Liver (tissue), 3 donors: ENCODE data around the gene FOCAD.

Experiments used
- FOXA1 ChIP-seq: IDR thresholded peaks from 2 replicates; pipeline ENCODE4 v1.6.1; 2016; ENCODE audit warnings: antibody characterized with exemption
- GABPA ChIP-seq, 2 donors: IDR thresholded peaks in 1 of 2; conservative IDR thresholded peaks in 1 of 2; 2 replicates each; pipeline ENCODE4 v1.6.1; 2016; ENCODE audit warnings: antibody characterized with exemption in 2 of 2, mild to moderate bottlenecking in 1 of 2, moderate library complexity in 1 of 2
- HNF4A ChIP-seq, 2 donors: conservative IDR thresholded peaks; 2 replicates each; pipeline ENCODE4 v1.6.1; 2016; ENCODE audit warnings: antibody characterized with exemption in 2 of 2, mild to moderate bottlenecking in 2 of 2
- RAD21 ChIP-seq, 2 donors: IDR thresholded peaks; 2 replicates each; pipeline ENCODE4 v1.6.1; 2016; ENCODE audit warnings: antibody characterized with exemption in 2 of 2, mild to moderate bottlenecking in 2 of 2
- SP1 ChIP-seq: IDR thresholded peaks from 2 replicates; pipeline ENCODE4 v1.6.1; 2018; ENCODE audit warnings: antibody characterized with exemption, mild to moderate bottlenecking
- TAF1 ChIP-seq: conservative IDR thresholded peaks from 2 replicates; pipeline ENCODE4 v1.6.1; 2016; ENCODE audit warnings: antibody characterized with exemption, mild to moderate bottlenecking
- ZBTB33 ChIP-seq: IDR thresholded peaks from 2 replicates; pipeline ENCODE4 v1.6.1; 2016; ENCODE audit warnings: antibody characterized with exemption
- TF ChIP-seq, protein P1 (sequence below): fragments of 150-350 bp; IDR thresholded peaks from 2 replicates; pipeline ENCODE4 v1.5.1; 2017; ENCODE audit warnings: improper control_type of control experiment, low read depth, low read length; ENCODE audit not compliant: missing input control
- TF ChIP-seq, protein P2 (sequence below): IDR thresholded peaks from 2 replicates; pipeline ENCODE4 v1.6.1; 2016; ENCODE audit warnings: antibody characterized with exemption
- donor health status: healthy.
- donor health status: healthy.

DNA sequence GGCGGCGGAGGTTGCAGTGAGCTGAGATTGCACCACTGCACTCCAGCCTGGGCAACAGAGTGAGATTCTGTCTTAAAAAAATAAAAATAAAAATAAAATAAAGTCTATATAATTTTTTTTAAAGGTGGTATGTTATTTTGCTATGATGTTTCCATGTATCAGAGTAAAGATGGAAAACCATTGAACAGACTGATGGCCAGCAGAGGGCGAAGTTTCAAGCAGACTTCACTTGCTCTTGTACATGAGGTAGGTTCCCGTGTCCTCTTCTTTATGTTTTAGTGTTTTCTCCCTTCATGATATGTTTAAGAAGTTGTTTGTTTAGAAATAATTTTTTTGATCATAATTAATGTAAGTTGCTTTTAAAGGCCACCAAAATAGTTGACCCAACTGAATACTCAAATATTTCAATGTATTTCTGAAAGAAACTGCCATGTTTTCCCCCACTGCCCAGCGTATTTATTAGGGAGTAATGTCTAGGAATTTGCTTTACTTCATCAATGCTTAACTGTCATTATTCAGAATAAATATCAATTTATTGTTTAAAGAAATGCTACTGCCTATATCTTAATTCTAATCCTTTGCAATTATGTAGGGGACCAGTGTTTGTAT, 201.0 kb downstream of the FOCAD start:
- TF ChIP-seq ZBTB33, result no peak
- TF ChIP-seq, protein P1, sequence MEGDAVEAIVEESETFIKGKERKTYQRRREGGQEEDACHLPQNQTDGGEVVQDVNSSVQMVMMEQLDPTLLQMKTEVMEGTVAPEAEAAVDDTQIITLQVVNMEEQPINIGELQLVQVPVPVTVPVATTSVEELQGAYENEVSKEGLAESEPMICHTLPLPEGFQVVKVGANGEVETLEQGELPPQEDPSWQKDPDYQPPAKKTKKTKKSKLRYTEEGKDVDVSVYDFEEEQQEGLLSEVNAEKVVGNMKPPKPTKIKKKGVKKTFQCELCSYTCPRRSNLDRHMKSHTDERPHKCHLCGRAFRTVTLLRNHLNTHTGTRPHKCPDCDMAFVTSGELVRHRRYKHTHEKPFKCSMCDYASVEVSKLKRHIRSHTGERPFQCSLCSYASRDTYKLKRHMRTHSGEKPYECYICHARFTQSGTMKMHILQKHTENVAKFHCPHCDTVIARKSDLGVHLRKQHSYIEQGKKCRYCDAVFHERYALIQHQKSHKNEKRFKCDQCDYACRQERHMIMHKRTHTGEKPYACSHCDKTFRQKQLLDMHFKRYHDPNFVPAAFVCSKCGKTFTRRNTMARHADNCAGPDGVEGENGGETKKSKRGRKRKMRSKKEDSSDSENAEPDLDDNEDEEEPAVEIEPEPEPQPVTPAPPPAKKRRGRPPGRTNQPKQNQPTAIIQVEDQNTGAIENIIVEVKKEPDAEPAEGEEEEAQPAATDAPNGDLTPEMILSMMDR, result peak; percentile 46
- TF ChIP-seq RAD21 (IDR thresholded peaks at IDR 0.05), result peak; percentile 54 to 72
- no peak for TF ChIP-seq SP1
- TF ChIP-seq GABPA (IDR thresholded peaks at IDR 0.05 in 1 of 2, conservative IDR thresholded peaks at IDR 0.05 in 1 of 2), result no peak
- no peak for TF ChIP-seq HNF4A (conservative IDR thresholded peaks at IDR 0.05)
- TF ChIP-seq TAF1, result no peak
- no peak for TF ChIP-seq FOXA1
- TF ChIP-seq, protein P2, sequence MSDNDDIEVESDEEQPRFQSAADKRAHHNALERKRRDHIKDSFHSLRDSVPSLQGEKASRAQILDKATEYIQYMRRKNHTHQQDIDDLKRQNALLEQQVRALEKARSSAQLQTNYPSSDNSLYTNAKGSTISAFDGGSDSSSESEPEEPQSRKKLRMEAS, result no peak
